ENCODE results near the gene CRBN.

GRCh38 chr3:3126477-3127431, 52.7 kb downstream of the CRBN start, which contains the start of gene TRNT1:
- TF ChIP-seq CTCF (IDR thresholded peaks at IDR 0.05; ENCODE audit: insufficient read depth, low read length, poor library complexity, severe bottlenecking) (no peak), EZH2phosphoT487 (conservative IDR thresholded peaks at IDR 0.05; ENCODE audit: low read length) (no peak)

Data from SU-DHL-6 (cell line).